ENCODE data around the gene CHCHD1. TPM values are rescaled to one million over a fixed set of nuclear protein-coding genes. Genes with fewer than 3 reads are reported as not detected.

The CHCHD1 gene
- polyA plus RNA-seq, 3 donors: 15.0 to 85.0 (median 72.3) TPM

DNA sequence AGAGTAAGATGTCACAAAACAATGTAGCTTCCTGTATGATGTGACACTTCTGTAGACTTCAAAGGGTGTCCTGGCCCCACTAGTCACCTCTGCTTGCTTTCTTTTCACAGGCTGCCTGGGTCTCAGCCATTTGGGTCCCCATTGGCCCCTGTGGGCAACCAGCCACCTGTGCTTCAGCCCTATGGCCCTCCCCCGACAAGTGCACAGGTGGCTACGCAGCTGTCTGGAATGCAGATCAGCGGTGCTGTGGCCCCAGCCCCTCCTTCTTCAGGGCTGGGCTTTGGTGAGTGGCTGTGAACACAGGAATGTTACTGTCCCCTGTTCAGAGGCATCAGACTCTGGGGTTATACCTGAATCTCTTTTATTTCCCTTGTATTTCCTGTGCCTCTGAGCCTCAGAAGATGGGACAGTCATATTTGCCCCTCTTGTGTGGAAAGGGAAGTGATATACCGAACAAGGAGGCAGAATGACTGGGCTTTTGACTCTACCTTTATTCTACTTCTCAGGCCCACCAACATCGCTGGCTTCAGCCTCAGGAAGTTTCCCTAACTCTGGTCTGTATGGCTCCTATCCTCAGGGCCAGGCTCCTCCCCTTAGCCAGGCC lies 22.2 kb upstream of the CHCHD1 start:
- Histone ChIP-seq H3K4me3 (replicated peaks in 1 of 3; ENCODE audit: low read depth in 2 of 3, low read length in 3 of 3) (no peak overlapping the region), H3K27ac (ENCODE audit: low read depth in 1 of 2, low read length in 2 of 2) (no peak overlapping the region), H3K9me3 (replicated peaks in 1 of 2; ENCODE audit: control insufficient read depth in 1 of 2, insufficient read depth in 1 of 2, low read length in 2 of 2) (no peaks in the 10 kb centered on the region), H3K9ac (ENCODE audit: insufficient read depth, low read length, poor library complexity, severe bottlenecking) (no peak overlapping the region), H3K27me3 (ENCODE audit: control insufficient read depth in 2 of 2, insufficient read depth in 2 of 2, low read length in 2 of 2) (no peaks in the 10 kb centered on the region), H3K4me1 (ENCODE audit: control insufficient read depth in 1 of 2, insufficient read depth in 2 of 2, low read length in 2 of 2) (no peaks in the 10 kb centered on the region), H3K36me3 (replicated peaks in 1 of 2; ENCODE audit: control insufficient read depth in 1 of 2, insufficient read depth in 2 of 2, low read length in 2 of 2) (peaks cover 62 to 97% of the 10 kb centered on the region in 2 donors), H2AFZ (ENCODE audit: insufficient read depth, low read depth, low read length, poor library complexity, severe bottlenecking) (no peak overlapping the region), H4K20me1 (ENCODE audit: insufficient read depth, low read length) (peaks cover 66% of the 10 kb centered on the region), H3K79me2 (ENCODE audit: insufficient read depth, low read length) (peaks cover 40% of the 10 kb centered on the region), H3K4me2 (replicated peaks; ENCODE audit: extremely low read depth, low read length, poor library complexity, severe bottlenecking) (no peak overlapping the region)
- TF ChIP-seq, protein P1, sequence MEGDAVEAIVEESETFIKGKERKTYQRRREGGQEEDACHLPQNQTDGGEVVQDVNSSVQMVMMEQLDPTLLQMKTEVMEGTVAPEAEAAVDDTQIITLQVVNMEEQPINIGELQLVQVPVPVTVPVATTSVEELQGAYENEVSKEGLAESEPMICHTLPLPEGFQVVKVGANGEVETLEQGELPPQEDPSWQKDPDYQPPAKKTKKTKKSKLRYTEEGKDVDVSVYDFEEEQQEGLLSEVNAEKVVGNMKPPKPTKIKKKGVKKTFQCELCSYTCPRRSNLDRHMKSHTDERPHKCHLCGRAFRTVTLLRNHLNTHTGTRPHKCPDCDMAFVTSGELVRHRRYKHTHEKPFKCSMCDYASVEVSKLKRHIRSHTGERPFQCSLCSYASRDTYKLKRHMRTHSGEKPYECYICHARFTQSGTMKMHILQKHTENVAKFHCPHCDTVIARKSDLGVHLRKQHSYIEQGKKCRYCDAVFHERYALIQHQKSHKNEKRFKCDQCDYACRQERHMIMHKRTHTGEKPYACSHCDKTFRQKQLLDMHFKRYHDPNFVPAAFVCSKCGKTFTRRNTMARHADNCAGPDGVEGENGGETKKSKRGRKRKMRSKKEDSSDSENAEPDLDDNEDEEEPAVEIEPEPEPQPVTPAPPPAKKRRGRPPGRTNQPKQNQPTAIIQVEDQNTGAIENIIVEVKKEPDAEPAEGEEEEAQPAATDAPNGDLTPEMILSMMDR (IDR thresholded peaks at IDR 0.05): no peak
- WGBS (ENCODE audit: insufficient coverage): 100% methylated on average over 3 of the region's 5 CpGs
- Mint-ChIP-seq H3K27me3 (ENCODE audit: low read depth in 3 of 3) (no peaks in the 10 kb centered on the region), H3K4me3 (no peak overlapping the region), H3K36me3 (peaks cover 77 to 93% of the 10 kb centered on the region in 2 donors), H3K4me1 (no peaks in the 10 kb centered on the region), H3K9me3 (no peaks in the 10 kb centered on the region), H3K27ac (peak overlapping the region in 2 of 7 donors; percentile 20 to 44)
- intact Hi-C loops (cut with micrococcal nuclease): no loop called here
- DNase-seq: no peak

DNA sequence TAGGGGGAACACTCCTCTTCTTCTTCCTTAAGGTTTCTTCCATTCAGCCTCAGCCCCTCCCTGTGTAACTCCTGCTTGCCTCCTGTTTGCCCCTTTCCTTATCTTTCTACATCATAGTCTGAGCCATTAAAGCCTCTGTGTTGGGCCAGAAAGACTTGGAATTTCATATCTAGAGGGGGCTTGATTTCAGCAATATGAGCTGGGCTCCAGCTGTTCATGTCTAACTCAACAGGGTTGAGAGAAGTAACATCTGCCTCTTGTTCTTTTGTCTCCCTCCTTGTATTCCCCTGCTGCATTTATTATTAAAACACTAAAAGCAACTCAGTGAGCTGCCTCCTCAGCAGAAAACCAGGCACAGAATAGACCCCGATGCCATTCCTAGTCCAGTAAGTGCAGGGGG lies 20.1 kb upstream of the CHCHD1 start:
- Histone ChIP-seq H2AFZ (ENCODE audit: insufficient read depth, low read depth, low read length, poor library complexity, severe bottlenecking) (no peak overlapping the region), H4K20me1 (ENCODE audit: insufficient read depth, low read length) (peaks cover 55% of the 10 kb centered on the region), H3K4me2 (replicated peaks; ENCODE audit: extremely low read depth, low read length, poor library complexity, severe bottlenecking) (no peak overlapping the region), H3K36me3 (replicated peaks in 1 of 2; ENCODE audit: control insufficient read depth in 1 of 2, insufficient read depth in 2 of 2, low read length in 2 of 2) (peaks cover 81 to 98% of the 10 kb centered on the region in 2 donors), H3K27me3 (ENCODE audit: control insufficient read depth in 2 of 2, insufficient read depth in 2 of 2, low read length in 2 of 2) (no peaks in the 10 kb centered on the region), H3K9me3 (replicated peaks in 1 of 2; ENCODE audit: control insufficient read depth in 1 of 2, insufficient read depth in 1 of 2, low read length in 2 of 2) (no peaks in the 10 kb centered on the region), H3K27ac (ENCODE audit: low read depth in 1 of 2, low read length in 2 of 2) (no peak overlapping the region), H3K79me2 (ENCODE audit: insufficient read depth, low read length) (peaks cover 34% of the 10 kb centered on the region), H3K9ac (ENCODE audit: insufficient read depth, low read length, poor library complexity, severe bottlenecking) (no peak overlapping the region), H3K4me3 (replicated peaks in 1 of 3; ENCODE audit: low read depth in 2 of 3, low read length in 3 of 3) (no peak overlapping the region), H3K4me1 (ENCODE audit: control insufficient read depth in 1 of 2, insufficient read depth in 2 of 2, low read length in 2 of 2) (no peaks in the 10 kb centered on the region)
- Mint-ChIP-seq H3K4me1 (peaks cover under 1% of the 10 kb centered on the region), H3K27me3 (ENCODE audit: low read depth in 3 of 3) (no peaks in the 10 kb centered on the region), H3K9me3 (no peaks in the 10 kb centered on the region), H3K36me3 (peaks cover 87 to 97% of the 10 kb centered on the region in 2 donors), H3K27ac (no peak overlapping the region), H3K4me3 (no peak overlapping the region)
- TF ChIP-seq, protein P1 (IDR thresholded peaks at IDR 0.05): no peak
- DNase-seq: no peak
- intact Hi-C loops (cut with micrococcal nuclease): no loop called here
- WGBS (ENCODE audit: insufficient coverage): no CpG with 5 or more reads among the region's 1 CpG
